C4-2B (cell line): ENCODE data around the gene PRICKLE4.

Experiments used
- H3K27ac ChIP-seq: fragments of 450-650 bp; 2 replicates; pipeline ENCODE4 v1.5.1; 2017
- CTCF ChIP-seq: fragments of 450-650 bp; conservative IDR thresholded peaks from 2 replicates; pipeline ENCODE4 v1.5.1; 2017; ENCODE audit warnings: mild to moderate bottlenecking
- ZFX ChIP-seq: fragments of 450-650 bp; IDR thresholded peaks from 2 replicates; pipeline ENCODE4 v1.6.1; 2017

Gene PRICKLE4

GRCh38 chr6:41779336-41779735, 1.2 kb upstream of the PRICKLE4 start:
- peak overlapping the region; percentile 80 for H3K27ac ChIP-seq
- TF ChIP-seq CTCF (no peak), ZFX (no peak)

- TF ChIP-seq ZFX, result peak; percentile 53; the same call in 1 of the 2 replicates
- peak; percentile 97 for TF ChIP-seq CTCF
- peak within 1 kb of the TSS; percentile 80 for H3K27ac ChIP-seq
Measured at GRCh38 chr6:41779788-41780550, 613 bp upstream of the PRICKLE4 start, which contains the start of gene FRS3. TSS of gene FRS3 (minus strand) at chr6:41779900. CDS start at chr6:41776987, 2,913 bp downstream.

- TF ChIP-seq ZFX (no peak), CTCF (no peak)
- peak overlapping the region; percentile 80 for H3K27ac ChIP-seq
Measured at GRCh38 chr6:41781366-41781730, 766 bp downstream of the PRICKLE4 start.

- H3K27ac ChIP-seq, result no peak overlapping the region; the same call in 1 of the 2 replicates
- TF ChIP-seq ZFX (no peak), CTCF (no peak)
Measured at GRCh38 chr6:41783106-41783780, 2.7 kb downstream of the PRICKLE4 start.

GRCh38 chr6:41784581-41785171, 4.1 kb downstream of the PRICKLE4 start:
- TF ChIP-seq ZFX, result no peak
- TF ChIP-seq CTCF, result no peak
- peak overlapping the region; percentile 92 for H3K27ac ChIP-seq

- no peak for TF ChIP-seq ZFX
- TF ChIP-seq CTCF, result no peak
- H3K27ac ChIP-seq, result peak overlapping the region; percentile 92
Measured at GRCh38 chr6:41785254-41785653, 4.7 kb downstream of the PRICKLE4 start.
